Measurements from ENCODE around the gene RGL1. TPM values are rescaled to one million over a fixed set of nuclear protein-coding genes. Genes with fewer than 3 reads are reported as not detected.

The RGL1 gene
- total RNA-seq, 1 donor from 2014 or later, result 17.0 TPM

GRCh38 chr1:183892351-183892793 is 87.5 kb downstream of the RGL1 start:
- no peak for DNase-seq (ENCODE audit: extremely low spot score, unreplicated experiment)
- H3K27me3 Mint-ChIP-seq, result no peaks in the 10 kb centered on the region

GRCh38 chr1:183893561-183894289 is 88.8 kb downstream of the RGL1 start:
- Mint-ChIP-seq H3K27me3 (no peaks in the 10 kb centered on the region), H3K4me3 (no peak overlapping the region)

More at GRCh38 chr1:183892351-183892793, 87.5 kb downstream of the RGL1 start:
- Mint-ChIP-seq H3K4me3 (no peak overlapping the region), H3K36me3 (peaks cover 65% of the 10 kb centered on the region), H3K9me3 (peaks cover 6% of the 10 kb centered on the region), H3K27ac (peak overlapping the region; percentile 29), H3K4me1 (ENCODE audit: unreplicated experiment) (peaks cover 16% of the 10 kb centered on the region)
- no peak for TF ChIP-seq CTCF (conservative IDR thresholded peaks at IDR 0.05)

GRCh38 chr1:183894290-183894565 is 89.3 kb downstream of the RGL1 start:
- H3K27ac Mint-ChIP-seq, result no peak overlapping the region
- no peaks in the 10 kb centered on the region for H3K27me3 Mint-ChIP-seq
- TF ChIP-seq CTCF (conservative IDR thresholded peaks at IDR 0.05), result no peak
- H3K4me3 Mint-ChIP-seq, result no peak overlapping the region
- H3K4me1 Mint-ChIP-seq (ENCODE audit: unreplicated experiment), result peaks cover 9% of the 10 kb centered on the region
- H3K9me3 Mint-ChIP-seq, result peaks cover 6% of the 10 kb centered on the region
- no peak for DNase-seq (ENCODE audit: extremely low spot score, unreplicated experiment)
- H3K36me3 Mint-ChIP-seq, result peaks cover 59% of the 10 kb centered on the region

More at GRCh38 chr1:183893561-183894289, 88.8 kb downstream of the RGL1 start:
- TF ChIP-seq CTCF (conservative IDR thresholded peaks at IDR 0.05), result no peak
- H3K27ac Mint-ChIP-seq, result no peak overlapping the region
- peaks cover 6% of the 10 kb centered on the region for H3K9me3 Mint-ChIP-seq
- DNase-seq (ENCODE audit: extremely low spot score, unreplicated experiment), result no peak
- H3K36me3 Mint-ChIP-seq, result peaks cover 63% of the 10 kb centered on the region
- peaks cover 12% of the 10 kb centered on the region for H3K4me1 Mint-ChIP-seq (ENCODE audit: unreplicated experiment)

GRCh38 chr1:183896466-183897048 is 91.6 kb downstream of the RGL1 start:
- Mint-ChIP-seq H3K36me3 (peaks cover 56% of the 10 kb centered on the region), H3K9me3 (peaks cover 6% of the 10 kb centered on the region), H3K4me3 (no peak overlapping the region), H3K27ac (no peak overlapping the region), H3K4me1 (ENCODE audit: unreplicated experiment) (peaks cover 8% of the 10 kb centered on the region), H3K27me3 (no peaks in the 10 kb centered on the region)
- no peak for TF ChIP-seq CTCF (conservative IDR thresholded peaks at IDR 0.05)
- DNase-seq (ENCODE audit: extremely low spot score, unreplicated experiment), result no peak

- Mint-ChIP-seq H3K36me3 (peaks cover 50% of the 10 kb centered on the region), H3K9me3 (peaks cover 6% of the 10 kb centered on the region), H3K27ac (no peak overlapping the region), H3K27me3 (no peaks in the 10 kb centered on the region), H3K4me3 (no peak overlapping the region), H3K4me1 (ENCODE audit: unreplicated experiment) (peaks cover 8% of the 10 kb centered on the region)
- TF ChIP-seq CTCF (conservative IDR thresholded peaks at IDR 0.05), result no peak
- DNase-seq (ENCODE audit: extremely low spot score, unreplicated experiment), result no peak
Measured at GRCh38 chr1:183898001-183898396, 93.1 kb downstream of the RGL1 start.
